ENCODE data around the gene ZDHHC14.

ZDHHC14 gene

GRCh38 chr6:157603314-157603940 is 222.4 kb downstream of the ZDHHC14 start:
- TF ChIP-seq POLR2AphosphoS5 (IDR thresholded peaks at IDR 0.05; ENCODE audit: low read depth) (no peak), GABPA (IDR thresholded peaks at IDR 0.05; ENCODE audit: low read depth) (no peak), REST (IDR thresholded peaks at IDR 0.05; ENCODE audit: insufficient replicate concordance, low read depth) (no peak), SPI1 (IDR thresholded peaks at IDR 0.05; ENCODE audit: borderline replicate concordance, low read depth) (no peak)
- TF ChIP-seq, protein P1, sequence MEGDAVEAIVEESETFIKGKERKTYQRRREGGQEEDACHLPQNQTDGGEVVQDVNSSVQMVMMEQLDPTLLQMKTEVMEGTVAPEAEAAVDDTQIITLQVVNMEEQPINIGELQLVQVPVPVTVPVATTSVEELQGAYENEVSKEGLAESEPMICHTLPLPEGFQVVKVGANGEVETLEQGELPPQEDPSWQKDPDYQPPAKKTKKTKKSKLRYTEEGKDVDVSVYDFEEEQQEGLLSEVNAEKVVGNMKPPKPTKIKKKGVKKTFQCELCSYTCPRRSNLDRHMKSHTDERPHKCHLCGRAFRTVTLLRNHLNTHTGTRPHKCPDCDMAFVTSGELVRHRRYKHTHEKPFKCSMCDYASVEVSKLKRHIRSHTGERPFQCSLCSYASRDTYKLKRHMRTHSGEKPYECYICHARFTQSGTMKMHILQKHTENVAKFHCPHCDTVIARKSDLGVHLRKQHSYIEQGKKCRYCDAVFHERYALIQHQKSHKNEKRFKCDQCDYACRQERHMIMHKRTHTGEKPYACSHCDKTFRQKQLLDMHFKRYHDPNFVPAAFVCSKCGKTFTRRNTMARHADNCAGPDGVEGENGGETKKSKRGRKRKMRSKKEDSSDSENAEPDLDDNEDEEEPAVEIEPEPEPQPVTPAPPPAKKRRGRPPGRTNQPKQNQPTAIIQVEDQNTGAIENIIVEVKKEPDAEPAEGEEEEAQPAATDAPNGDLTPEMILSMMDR (IDR thresholded peaks at IDR 0.05; ENCODE audit: insufficient read depth, low read length) = no peak
- no peak for DNase-seq (ENCODE audit: low read depth in 1 of 2, low spot score in 1 of 2)
- Histone ChIP-seq H3K27me3 (ENCODE audit: insufficient read depth, poor library complexity, severe bottlenecking) (no peaks in the 10 kb centered on the region), H3K4me3 (replicated peaks; ENCODE audit: insufficient read depth, low read length) (no peak overlapping the region), H3K27ac (replicated peaks) (no peak overlapping the region)

GRCh38 chr6:157603971-157604370 is 223.0 kb downstream of the ZDHHC14 start:
- DNase-seq (ENCODE audit: low read depth in 1 of 2, low spot score in 1 of 2) = no peak
- Histone ChIP-seq H3K4me3 (replicated peaks; ENCODE audit: insufficient read depth, low read length) (no peak overlapping the region), H3K27ac (replicated peaks) (no peak overlapping the region), H3K27me3 (ENCODE audit: insufficient read depth, poor library complexity, severe bottlenecking) (no peaks in the 10 kb centered on the region)
- TF ChIP-seq, protein P1 (IDR thresholded peaks at IDR 0.05; ENCODE audit: insufficient read depth, low read length) = no peak
- no peak for TF ChIP-seq POLR2AphosphoS5 (IDR thresholded peaks at IDR 0.05; ENCODE audit: low read depth)
- TF ChIP-seq REST (IDR thresholded peaks at IDR 0.05; ENCODE audit: insufficient replicate concordance, low read depth) = no peak
- TF ChIP-seq SPI1 (IDR thresholded peaks at IDR 0.05; ENCODE audit: borderline replicate concordance, low read depth) = no peak
- no peak for TF ChIP-seq GABPA (IDR thresholded peaks at IDR 0.05; ENCODE audit: low read depth)

DNA sequence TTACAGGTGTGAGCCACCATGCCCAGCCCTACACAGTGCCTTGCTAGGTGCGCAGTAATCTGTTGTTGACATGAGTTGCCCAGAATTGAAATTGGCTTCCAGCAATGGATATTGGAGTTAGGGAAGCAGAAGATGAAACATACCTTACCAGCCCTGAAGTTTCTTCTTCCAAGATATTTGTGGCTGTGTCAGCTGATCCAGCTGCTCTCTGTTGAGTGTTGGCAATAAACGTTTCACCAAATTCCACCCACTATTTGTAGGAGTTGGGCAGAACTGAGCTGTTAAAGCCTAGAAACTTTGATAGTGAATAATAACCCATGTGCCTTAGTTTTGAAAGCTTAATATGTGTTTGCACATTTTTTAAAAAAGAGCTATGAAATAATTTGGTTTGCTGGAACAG is 223.8 kb downstream of the ZDHHC14 start:
- TF ChIP-seq, protein P1 (IDR thresholded peaks at IDR 0.05; ENCODE audit: insufficient read depth, low read length) = no peak
- TF ChIP-seq SPI1 (IDR thresholded peaks at IDR 0.05; ENCODE audit: borderline replicate concordance, low read depth) (no peak), REST (IDR thresholded peaks at IDR 0.05; ENCODE audit: insufficient replicate concordance, low read depth) (no peak), POLR2AphosphoS5 (IDR thresholded peaks at IDR 0.05; ENCODE audit: low read depth) (no peak), GABPA (IDR thresholded peaks at IDR 0.05; ENCODE audit: low read depth) (no peak)
- Histone ChIP-seq H3K27me3 (ENCODE audit: insufficient read depth, poor library complexity, severe bottlenecking) (no peaks in the 10 kb centered on the region), H3K27ac (replicated peaks) (no peak overlapping the region), H3K4me3 (replicated peaks; ENCODE audit: insufficient read depth, low read length) (no peak overlapping the region)
- DNase-seq (ENCODE audit: low read depth in 1 of 2, low spot score in 1 of 2) = no peak
